A549 (cell line): ENCODE results near the gene TDP1. TPM values are rescaled to one million over a fixed set of nuclear protein-coding genes. Genes with fewer than 3 reads are reported as not detected.

Experiments used
- ATAC-seq, 2 experiments: fragments of 200-7000 bp in 1 of 2; fragments of >200 bp in 1 of 2; cut with Nextera tagmentation in 1 of 2; cut with Tn5 transposase in 1 of 2; 3 replicates each; pipeline versions ENCODE4 v1.8.0 to v1.9.1; 2018 to 2020; ENCODE audit warnings: mild to moderate bottlenecking in 1 of 2, moderate library complexity in 1 of 2
- CTCF ChIA-PET: fragments of 300-600 bp; sonication (Branson Sonifier 250); formaldehyde crosslinking; extraction: SDS; loops from one replicate; lab custom pipeline; 2021; ENCODE audit warnings: antibody characterized with exemption, inconsistent platforms; lab: Yijun Ruan, JAX
- POLR2A ChIA-PET: fragments of 350-600 bp; formaldehyde crosslinking; extraction: SDS; loops from one replicate; lab custom pipeline; 2021; ENCODE audit warnings: antibody characterized with exemption, inconsistent platforms; lab: Yijun Ruan, JAX
- DNase-seq, 2 experiments: peaks; one replicate each; pipeline versions ENCODE4 v3.0.0 to v3.0.0-alpha.2; 2011 to 2016; ENCODE audit warnings: low read depth in 1 of 2, low spot score in 1 of 2
- FAIRE-seq: peaks from 2 replicates; lab custom pipeline; 2011; peaks lifted over from hg19 to GRCh38; lab: Jason Lieb, UNC
- H3K27ac ChIP-seq, 2 experiments: fragments of >200 bp; sonication (Bioruptor Twin); formaldehyde crosslinking; 3 replicates each; pipeline ENCODE4 v1.5.1; 2016 to 2017
- H3K4me1 ChIP-seq: fragments of >200 bp; sonication (Bioruptor Twin); formaldehyde crosslinking; 3 replicates; pipeline ENCODE4 v1.6.1; 2016
- H3K4me2 ChIP-seq: fragments of >200 bp; sonication (Bioruptor Twin); formaldehyde crosslinking; 3 replicates; pipeline ENCODE4 v1.6.1; 2016
- H3K4me3 ChIP-seq: fragments of >200 bp; sonication (Bioruptor Twin); formaldehyde crosslinking; 3 replicates; pipeline ENCODE4 v1.5.1; 2016
- H3K9me3 ChIP-seq: fragments of >200 bp; sonication (Bioruptor Twin); formaldehyde crosslinking; 3 replicates; pipeline ENCODE4 v1.6.1; 2016
- BHLHE40 ChIP-seq: IDR thresholded peaks from 2 replicates; pipeline ENCODE4 v1.6.1; 2012; ENCODE audit warnings: low read depth, low read length, inconsistent platforms
- CHD4 ChIP-seq: fragments of 200-600 bp; sonication (generic); IDR thresholded peaks from 2 replicates; pipeline ENCODE4 v1.6.1; 2016; ENCODE audit warnings: antibody characterized with exemption, mild to moderate bottlenecking, borderline replicate concordance
- CTCF ChIP-seq: fragments of >200 bp; sonication (Bioruptor Twin); formaldehyde crosslinking; IDR thresholded peaks from 3 replicates; pipeline ENCODE4 v1.5.1; 2016
- EHMT2 ChIP-seq: fragments of 200-600 bp; sonication (generic); IDR thresholded peaks from 2 replicates; pipeline ENCODE4 v1.6.1; 2016; ENCODE audit warnings: antibody characterized with exemption, low read depth, mild to moderate bottlenecking, moderate library complexity
- EP300 ChIP-seq, 2 experiments: fragments of >200 bp; sonication (Bioruptor Twin); formaldehyde crosslinking; IDR thresholded peaks; 2 replicates in 1 of 2; 3 replicates in 1 of 2; pipeline ENCODE4 v1.6.1; 2016 to 2017
- MAX ChIP-seq: IDR thresholded peaks from 2 replicates; pipeline ENCODE4 v1.6.1; 2012
- NFE2L2 ChIP-seq: fragments of 150-350 bp; conservative IDR thresholded peaks from 2 replicates; pipeline ENCODE4 v1.6.1; 2014; ENCODE audit warnings: low read length
- NPAS2 ChIP-seq: fragments of 250-450 bp; sonication (Bioruptor Pico); IDR thresholded peaks from 2 replicates; pipeline ENCODE4 v1.8.0; 2022; ENCODE audit warnings: mild to moderate bottlenecking, moderate library complexity, borderline replicate concordance
- NR3C1 ChIP-seq: fragments of >200 bp; sonication (Bioruptor Twin); formaldehyde crosslinking; IDR thresholded peaks from 3 replicates; pipeline ENCODE4 v1.6.1; 2017
- POLR2A ChIP-seq: IDR thresholded peaks from 2 replicates; pipeline ENCODE4 v1.6.1; 2012; ENCODE audit warnings: mild to moderate bottlenecking, low read length
- RAD21 ChIP-seq, 2 experiments: fragments of >200 bp in 1 of 2; sonication (Bioruptor Twin) in 1 of 2; formaldehyde crosslinking in 1 of 2; IDR thresholded peaks in 1 of 2; conservative IDR thresholded peaks in 1 of 2; 2 replicates in 1 of 2; 3 replicates in 1 of 2; pipeline ENCODE4 v1.6.1; 2012 to 2018; ENCODE audit warnings: inconsistent platforms in 1 of 2
- RFX5 ChIP-seq: fragments of 450-650 bp; IDR thresholded peaks from 2 replicates; pipeline ENCODE4 v1.7.1; 2014; ENCODE audit warnings: antibody characterized with exemption, mild to moderate bottlenecking, moderate library complexity
- SREBF2 ChIP-seq: fragments of 450-650 bp; IDR thresholded peaks from 2 replicates; pipeline ENCODE4 v1.6.1; 2014; ENCODE audit warnings: mild to moderate bottlenecking, moderate library complexity
- USF2 ChIP-seq: fragments of 450-650 bp; IDR thresholded peaks from 2 replicates; pipeline ENCODE4 v1.6.1; 2014; ENCODE audit warnings: antibody characterized with exemption
- WGBS: methylation state at CpG from one replicate; pipeline ENCODE4 v1.1.6; 2017; ENCODE audit errors: missing lambda C conversion rate; 5-methylcytosine and 5-hydroxymethylcytosine counted together
- polyA plus RNA-seq, 4 experiments: library from polyadenylated mRNA; depleted of rRNA in 3 of 4; stranded (reverse); fragments of >200 nt; fragmentation: RNase III in 1 of 4; extraction: RNeasy Plus Mini Kit Qiagen cat#74134 plus additional on column Dnase treatment in 1 of 4; gene quantifications; 2 replicates in 3 of 4; 3 replicates in 1 of 4; pipeline ENCODE4 v1.2.3, GENCODE V29; 2011 to 2017

The TDP1 gene
- polyA plus RNA-seq, 2 of the 4 experiments (the other 2 are of a cell fraction): 15.2 to 21.6 TPM

GRCh38 chr14:89958966-89959365, 3.2 kb downstream of the TDP1 start (continued):
- TF ChIP-seq CHD4 (no peak), NR3C1 (no peak), CTCF (no peak), RAD21 (conservative IDR thresholded peaks at IDR 0.05 in 1 of 2, IDR thresholded peaks at IDR 0.05 in 1 of 2) (no peak)

GRCh38 chr14:89959853-89960445, 4.2 kb downstream of the TDP1 start:
- CTCF ChIA-PET: interaction anchor here (0.8 to 12.2 kb wide), 5 partner anchors 13 to 276 kb away, joined by 3 to 83 read pairs (median 3); no protein-coding TSS in a partner anchor
- no peak for FAIRE-seq
- POLR2A ChIA-PET: no interaction called here

GRCh38 chr14:89960914-89961313, 5.2 kb downstream of the TDP1 start:
- FAIRE-seq: no peak
- Histone ChIP-seq H3K4me1 (peaks cover 10% of the 10 kb centered on the region), H3K4me3 (no peak overlapping the region), H3K27ac (no peak overlapping the region), H3K9me3 (no peaks in the 10 kb centered on the region), H3K4me2 (no peak overlapping the region)
- no peak for ATAC-seq
- no peak for DNase-seq
- POLR2A ChIA-PET: no interaction called here
- CTCF ChIA-PET: interaction anchor here (0.9 to 12.2 kb wide), 4 partner anchors 12 to 275 kb away, joined by 3 to 83 read pairs (median 4); no protein-coding TSS in a partner anchor
- TF ChIP-seq BHLHE40 (no peak), EHMT2 (no peak), NPAS2 (CRISPR knock-in tag) (no peak)
- 77% methylated on average over 3 of the region's 3 CpGs for WGBS

More at GRCh38 chr14:89959853-89960445, 4.2 kb downstream of the TDP1 start:
- Histone ChIP-seq H3K4me1 (peaks cover 10% of the 10 kb centered on the region), H3K4me3 (no peak overlapping the region)
- ATAC-seq (no peak), DNase-seq (no peak)
- no peak for TF ChIP-seq NFE2L2
- TF ChIP-seq BHLHE40: no peak
- no peak for TF ChIP-seq CHD4
- TF ChIP-seq NPAS2 (CRISPR knock-in tag): no peak
- TF ChIP-seq, all 56 proteins: peak for 0
- Histone ChIP-seq H3K9me3 (no peaks in the 10 kb centered on the region), H3K4me2 (no peak overlapping the region), H3K27ac (no peak overlapping the region)
- WGBS: 77% methylated on average over 3 of the region's 3 CpGs

GRCh38 chr14:89963288-89963978, 7.7 kb downstream of the TDP1 start:
- FAIRE-seq: no peak
- no peak for TF ChIP-seq RFX5
- no peak for TF ChIP-seq EP300 (IDR thresholded peaks at IDR 0.05)
- TF ChIP-seq MAX: no peak
- no peak for TF ChIP-seq POLR2A
- no peak for TF ChIP-seq USF2
- TF ChIP-seq SREBF2: no peak
- no peak for DNase-seq
- CTCF ChIA-PET: interaction anchor here (0.7 to 12.2 kb wide), 3 partner anchors 9 to 58 kb away, joined by 3 to 83 read pairs (median 4); no protein-coding TSS in a partner anchor
- Histone ChIP-seq H3K4me1 (no peaks in the 10 kb centered on the region), H3K4me3 (no peak overlapping the region), H3K27ac (no peak overlapping the region), H3K4me2 (no peak overlapping the region), H3K9me3 (no peaks in the 10 kb centered on the region)
- 67% methylated on average over 10 of the region's 10 CpGs for WGBS
- no peak for ATAC-seq
- POLR2A ChIA-PET: no interaction called here
